HL-60 (cell line): Measurements from ENCODE around the gene DMD.

ENCODE experiments used
- DNase-seq, 2 experiments: peaks; one replicate each; pipeline ENCODE4 v3.0.0-alpha.2; 2010 to 2020; ENCODE audit warnings: low read depth in 1 of 2, low spot score in 1 of 2
- H3K27ac ChIP-seq: fragments of 250-450 bp; sonication (Bioruptor Pico); replicated peaks from 2 replicates; pipeline ENCODE4 v1.5.1; 2020; ENCODE audit warnings: mild to moderate bottlenecking, moderate library complexity
- H3K27me3 ChIP-seq: fragments of 250-450 bp; sonication (Bioruptor Pico); 2 replicates; pipeline ENCODE4 v1.5.1; 2021; ENCODE audit warnings: mild to moderate bottlenecking, moderate library complexity; ENCODE audit not compliant: insufficient read depth, poor library complexity, severe bottlenecking
- H3K4me3 ChIP-seq: replicated peaks from 2 replicates; pipeline ENCODE4 v1.5.1; 2011; ENCODE audit warnings: mild to moderate bottlenecking, control low read depth, low read length; ENCODE audit not compliant: insufficient read depth
- GABPA ChIP-seq: IDR thresholded peaks from 2 replicates; pipeline ENCODE4 v1.6.1; 2012; ENCODE audit warnings: low read depth
- POLR2AphosphoS5 ChIP-seq: IDR thresholded peaks from 2 replicates; pipeline ENCODE4 v1.6.1; 2012; ENCODE audit warnings: low read depth
- SPI1 ChIP-seq: IDR thresholded peaks from 2 replicates; pipeline ENCODE4 v1.6.1; 2012; ENCODE audit warnings: low read depth, mild to moderate bottlenecking, borderline replicate concordance
- TF ChIP-seq, protein P1 (sequence below): IDR thresholded peaks from 2 replicates; pipeline ENCODE4 v1.6.1; 2012; ENCODE audit warnings: low read depth; ENCODE audit not compliant: insufficient replicate concordance
- TF ChIP-seq, protein P2 (sequence below): IDR thresholded peaks from one replicate; pipeline ENCODE4 v1.5.1; 2011; ENCODE audit warnings: low read length, control low read depth, inconsistent platforms; ENCODE audit not compliant: insufficient read depth

DMD gene

DNA sequence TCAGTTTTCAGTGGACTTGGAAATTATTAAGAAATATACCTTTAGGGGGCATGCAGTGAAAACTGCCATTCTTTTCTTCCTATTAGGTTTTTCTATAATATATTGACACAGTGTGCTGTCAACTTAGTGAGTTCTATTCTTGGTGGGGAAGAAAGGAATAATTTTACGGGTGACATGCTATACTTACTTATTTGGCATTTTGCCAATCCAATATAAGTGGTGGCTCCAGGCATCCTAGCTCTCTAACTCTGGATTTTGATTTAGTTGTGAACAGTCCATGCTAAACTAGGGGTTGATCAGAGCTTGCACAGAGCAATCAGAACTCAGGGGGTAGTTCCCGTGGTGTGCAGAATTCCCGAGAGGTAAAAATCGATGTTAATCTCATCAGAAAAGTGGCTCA is 1861.8 kb downstream of the DMD start:
- Histone ChIP-seq H3K27me3 (no peaks in the 10 kb centered on the region), H3K27ac (no peak overlapping the region), H3K4me3 (no peak overlapping the region)
- TF ChIP-seq POLR2AphosphoS5 (no peak), SPI1 (no peak), GABPA (no peak)
- TF ChIP-seq, protein P1, sequence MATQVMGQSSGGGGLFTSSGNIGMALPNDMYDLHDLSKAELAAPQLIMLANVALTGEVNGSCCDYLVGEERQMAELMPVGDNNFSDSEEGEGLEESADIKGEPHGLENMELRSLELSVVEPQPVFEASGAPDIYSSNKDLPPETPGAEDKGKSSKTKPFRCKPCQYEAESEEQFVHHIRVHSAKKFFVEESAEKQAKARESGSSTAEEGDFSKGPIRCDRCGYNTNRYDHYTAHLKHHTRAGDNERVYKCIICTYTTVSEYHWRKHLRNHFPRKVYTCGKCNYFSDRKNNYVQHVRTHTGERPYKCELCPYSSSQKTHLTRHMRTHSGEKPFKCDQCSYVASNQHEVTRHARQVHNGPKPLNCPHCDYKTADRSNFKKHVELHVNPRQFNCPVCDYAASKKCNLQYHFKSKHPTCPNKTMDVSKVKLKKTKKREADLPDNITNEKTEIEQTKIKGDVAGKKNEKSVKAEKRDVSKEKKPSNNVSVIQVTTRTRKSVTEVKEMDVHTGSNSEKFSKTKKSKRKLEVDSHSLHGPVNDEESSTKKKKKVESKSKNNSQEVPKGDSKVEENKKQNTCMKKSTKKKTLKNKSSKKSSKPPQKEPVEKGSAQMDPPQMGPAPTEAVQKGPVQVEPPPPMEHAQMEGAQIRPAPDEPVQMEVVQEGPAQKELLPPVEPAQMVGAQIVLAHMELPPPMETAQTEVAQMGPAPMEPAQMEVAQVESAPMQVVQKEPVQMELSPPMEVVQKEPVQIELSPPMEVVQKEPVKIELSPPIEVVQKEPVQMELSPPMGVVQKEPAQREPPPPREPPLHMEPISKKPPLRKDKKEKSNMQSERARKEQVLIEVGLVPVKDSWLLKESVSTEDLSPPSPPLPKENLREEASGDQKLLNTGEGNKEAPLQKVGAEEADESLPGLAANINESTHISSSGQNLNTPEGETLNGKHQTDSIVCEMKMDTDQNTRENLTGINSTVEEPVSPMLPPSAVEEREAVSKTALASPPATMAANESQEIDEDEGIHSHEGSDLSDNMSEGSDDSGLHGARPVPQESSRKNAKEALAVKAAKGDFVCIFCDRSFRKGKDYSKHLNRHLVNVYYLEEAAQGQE = no peak
- TF ChIP-seq, protein P2, sequence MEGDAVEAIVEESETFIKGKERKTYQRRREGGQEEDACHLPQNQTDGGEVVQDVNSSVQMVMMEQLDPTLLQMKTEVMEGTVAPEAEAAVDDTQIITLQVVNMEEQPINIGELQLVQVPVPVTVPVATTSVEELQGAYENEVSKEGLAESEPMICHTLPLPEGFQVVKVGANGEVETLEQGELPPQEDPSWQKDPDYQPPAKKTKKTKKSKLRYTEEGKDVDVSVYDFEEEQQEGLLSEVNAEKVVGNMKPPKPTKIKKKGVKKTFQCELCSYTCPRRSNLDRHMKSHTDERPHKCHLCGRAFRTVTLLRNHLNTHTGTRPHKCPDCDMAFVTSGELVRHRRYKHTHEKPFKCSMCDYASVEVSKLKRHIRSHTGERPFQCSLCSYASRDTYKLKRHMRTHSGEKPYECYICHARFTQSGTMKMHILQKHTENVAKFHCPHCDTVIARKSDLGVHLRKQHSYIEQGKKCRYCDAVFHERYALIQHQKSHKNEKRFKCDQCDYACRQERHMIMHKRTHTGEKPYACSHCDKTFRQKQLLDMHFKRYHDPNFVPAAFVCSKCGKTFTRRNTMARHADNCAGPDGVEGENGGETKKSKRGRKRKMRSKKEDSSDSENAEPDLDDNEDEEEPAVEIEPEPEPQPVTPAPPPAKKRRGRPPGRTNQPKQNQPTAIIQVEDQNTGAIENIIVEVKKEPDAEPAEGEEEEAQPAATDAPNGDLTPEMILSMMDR = no peak
- no peak for DNase-seq

DNA sequence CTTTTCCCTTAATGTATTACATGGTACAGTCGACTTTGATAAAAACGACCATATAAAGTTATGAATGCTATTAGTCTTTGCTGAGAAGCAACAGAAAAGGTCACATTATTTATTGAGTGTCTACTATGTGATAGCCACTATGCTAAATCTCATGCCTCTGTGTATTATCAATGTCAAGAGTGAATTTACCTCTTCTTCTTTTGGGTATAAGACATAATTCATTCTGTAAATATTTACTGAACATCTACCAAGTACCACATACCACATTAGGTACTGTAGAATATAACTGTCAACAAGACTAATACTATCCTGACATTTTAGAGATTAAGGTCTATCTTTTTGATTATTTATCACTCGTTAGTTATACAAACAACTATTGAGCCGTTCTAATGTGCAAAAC is 1870.8 kb downstream of the DMD start:
- no peak overlapping the region for H3K4me3 ChIP-seq
- TF ChIP-seq, protein P2 = no peak
- TF ChIP-seq, protein P1 = no peak
- no peak for TF ChIP-seq GABPA
- TF ChIP-seq POLR2AphosphoS5 = no peak
- no peak for TF ChIP-seq SPI1
- no peak for DNase-seq
- no peaks in the 10 kb centered on the region for H3K27me3 ChIP-seq
- H3K27ac ChIP-seq = no peak overlapping the region

DNA sequence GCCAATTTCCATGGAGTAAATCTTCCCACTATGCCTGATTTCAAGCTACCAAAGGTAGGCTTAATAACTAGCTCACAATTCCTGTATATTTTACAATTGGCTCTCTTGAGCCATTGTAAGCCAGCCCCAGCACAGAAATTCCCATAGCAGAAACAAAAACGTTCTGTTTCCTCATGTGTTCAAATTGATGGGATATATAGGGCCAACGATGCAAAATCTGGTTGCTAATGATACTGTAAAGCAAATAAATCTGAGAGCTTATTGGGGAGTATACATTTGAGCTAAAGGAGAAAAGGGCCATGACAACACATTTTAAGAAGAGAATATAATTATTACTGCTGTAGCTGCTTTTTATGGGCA is 1872.4 kb downstream of the DMD start:
- H3K27me3 ChIP-seq = no peaks in the 10 kb centered on the region
- no peak overlapping the region for H3K27ac ChIP-seq
- TF ChIP-seq SPI1 (no peak), GABPA (no peak), POLR2AphosphoS5 (no peak)
- TF ChIP-seq, protein P2 = no peak
- TF ChIP-seq, protein P1 = no peak
- DNase-seq = no peak
- H3K4me3 ChIP-seq = no peak overlapping the region
